Adrenal gland (tissue), 12 donors: Measurements from ENCODE around the gene PDLIM3. TPM values are rescaled to one million over a fixed set of nuclear protein-coding genes. Genes with fewer than 3 reads are reported as not detected.

Experiments
- DNase-seq, 7 donors: peaks; one replicate each; pipeline ENCODE4 v3.0.0-alpha.2; 2019 to 2020
- H3K27ac ChIP-seq, 5 donors: fragments of 200-600 bp; sonication (generic) in 4 of 5; 1 replicate in 3 of 5; 2 replicates in 2 of 5; pipeline versions ENCODE4 v1.5.1 to v1.8.0; 2016 to 2020; ENCODE audit warnings: mild to moderate bottlenecking in 1 of 5
- H3K27me3 ChIP-seq: fragments of 200-600 bp; 2 replicates; pipeline ENCODE4 v1.8.0; 2021
- H3K36me3 ChIP-seq, 2 donors: fragments of 200-600 bp; replicated peaks in 1 of 2; 1 replicate in 1 of 2; 2 replicates in 1 of 2; pipeline versions ENCODE4 v1.5.1 to v1.8.0; 2018 to 2022
- H3K4me1 ChIP-seq, 2 donors: fragments of 200-600 bp; replicated peaks in 1 of 2; 1 replicate in 1 of 2; 2 replicates in 1 of 2; pipeline versions ENCODE4 v1.5.1 to v1.8.0; 2018 to 2021
- H3K4me3 ChIP-seq, 4 donors: fragments of 200-600 bp; sonication (generic) in 3 of 4; one replicate each; pipeline ENCODE4 v1.5.1; 2016 to 2018
- H3K9me3 ChIP-seq, 3 donors: fragments of 200-600 bp; sonication (generic) in 1 of 3; replicated peaks in 1 of 3; 1 replicate in 2 of 3; 2 replicates in 1 of 3; pipeline versions ENCODE4 v1.5.1 to v1.8.0; 2016 to 2021
- POLR2A ChIP-seq, 2 donors: fragments of 450-650 bp; IDR thresholded peaks; one replicate each; pipeline ENCODE4 v1.6.1; 2017; ENCODE audit warnings: antibody characterized with exemption in 2 of 2, mild to moderate bottlenecking in 2 of 2, moderate library complexity in 1 of 2
- WGBS, 4 donors: extraction: QIAGEN DNeasy Blood & Tissue Kit in 2 of 4; methylation state at CpG; one replicate each; pipeline versions ENCODE4 v1.1.5 to v1.1.7; 2013 to 2017; 5-methylcytosine and 5-hydroxymethylcytosine counted together
- intact Hi-C, 2 donors: fragments of 100-400 bp; cut with DNase I; formaldehyde crosslinking; loops; one replicate each; pipeline versions ENCODE4 v1.14.1 to v1.15.0; 2022 to 2023
- polyA plus RNA-seq, 3 donors: library from polyadenylated mRNA; stranded (reverse); fragments of 200-250 nt in 2 of 3; fragments of 350-450 nt in 1 of 3; fragmentation: Illumina TruSeq in 1 of 3; extraction: RNeasy Lipid Tissue Mini Kit (QIAGEN cat#74804) in 1 of 3; gene quantifications; one replicate each; pipeline ENCODE4 v1.2.3, GENCODE V29; 2013 to 2014
- total RNA-seq, 9 donors: library from RNA; depleted of rRNA in 4 of 9; stranded (reverse); fragments of >200 nt in 4 of 9; fragments of 120-200 nt in 1 of 9; fragmentation: NEBNext Ultra II Directional in 1 of 9; extraction: Animal tissue kit (Norgen Biotek cat#: 25700) in 1 of 9; gene quantifications; one replicate each; pipeline versions ENCODE4 v1.1.0 to v1.2.4, GENCODE V29; 2013 to 2023
- TF ChIP-seq, protein P1 (sequence below), 6 experiments: fragments of 450-650 bp in 4 of 6; fragments of 200-600 bp in 2 of 6; sonication (generic) in 1 of 6; IDR thresholded peaks; 1 replicate in 5 of 6; 2 replicates in 1 of 6; pipeline versions ENCODE4 v1.5.1 to v1.8.0; 2016 to 2021; ENCODE audit warnings: antibody characterized with exemption in 6 of 6, mild to moderate bottlenecking in 2 of 6, moderate library complexity in 1 of 6
- donor health status: healthy with polysubstance abuse.
- donor health status: Bipolar disorder and iron deficiency.
- donor health status: DM: yes; HTN: yes; CAD: no.
- donor health status: DM: no; HTN: no; CAD: no.
- donor health status: DM: no; HTN: no; CAD: no.
- donor health status: DM: yes; HTN: yes; CAD: no.

Gene PDLIM3
- total and polyA plus RNA-seq, 12 donors, result 2.6 to 22.6 (median 6.4) TPM

DNA sequence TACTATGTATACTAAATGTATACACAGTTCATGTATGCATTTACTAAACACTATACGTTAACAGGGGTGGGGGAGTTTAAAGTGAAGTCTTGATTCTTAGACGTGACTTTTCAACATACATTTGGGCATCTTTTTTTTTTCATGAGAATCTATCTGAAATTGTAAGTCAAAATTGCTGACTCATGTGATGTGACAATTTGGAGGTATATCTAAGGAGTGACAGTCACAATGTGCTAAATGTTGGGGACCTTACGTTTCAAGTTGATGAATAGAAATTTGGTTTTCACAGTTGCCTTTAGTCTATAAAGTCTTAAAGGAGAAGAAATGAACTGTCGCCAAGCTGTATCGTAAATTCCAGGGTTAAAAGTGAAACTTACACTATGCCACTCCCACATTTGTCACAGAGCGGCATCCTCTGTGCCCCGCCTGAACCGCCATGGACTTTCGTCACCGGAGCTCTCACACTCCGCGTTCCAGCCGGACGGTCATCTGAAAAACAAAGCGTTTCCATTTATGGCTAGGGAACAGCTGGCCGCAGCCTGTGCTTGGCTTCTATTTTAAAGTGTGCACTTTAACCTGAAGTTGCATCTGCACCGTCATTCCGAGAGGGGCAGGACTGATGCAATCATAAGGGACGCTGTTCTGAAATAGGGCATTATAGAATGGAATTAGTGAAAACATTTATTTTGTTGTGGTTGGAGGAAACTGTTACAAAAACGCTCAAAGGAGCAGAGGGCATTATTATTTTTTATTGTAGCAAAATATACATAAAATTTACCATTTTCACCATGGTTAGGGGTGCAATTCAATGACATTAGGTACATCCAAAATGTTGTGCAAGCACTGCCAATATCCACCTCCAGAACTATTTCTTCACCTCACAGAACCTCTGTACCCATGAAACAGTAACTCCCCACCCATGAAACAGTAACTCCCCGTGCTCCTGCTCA, 30.9 kb downstream of the PDLIM3 start:
- peak overlapping the region in 1 of 4 donors; percentile 1 for H3K4me3 ChIP-seq
- no peak overlapping the region for H3K27ac ChIP-seq
- TF ChIP-seq, protein P1, sequence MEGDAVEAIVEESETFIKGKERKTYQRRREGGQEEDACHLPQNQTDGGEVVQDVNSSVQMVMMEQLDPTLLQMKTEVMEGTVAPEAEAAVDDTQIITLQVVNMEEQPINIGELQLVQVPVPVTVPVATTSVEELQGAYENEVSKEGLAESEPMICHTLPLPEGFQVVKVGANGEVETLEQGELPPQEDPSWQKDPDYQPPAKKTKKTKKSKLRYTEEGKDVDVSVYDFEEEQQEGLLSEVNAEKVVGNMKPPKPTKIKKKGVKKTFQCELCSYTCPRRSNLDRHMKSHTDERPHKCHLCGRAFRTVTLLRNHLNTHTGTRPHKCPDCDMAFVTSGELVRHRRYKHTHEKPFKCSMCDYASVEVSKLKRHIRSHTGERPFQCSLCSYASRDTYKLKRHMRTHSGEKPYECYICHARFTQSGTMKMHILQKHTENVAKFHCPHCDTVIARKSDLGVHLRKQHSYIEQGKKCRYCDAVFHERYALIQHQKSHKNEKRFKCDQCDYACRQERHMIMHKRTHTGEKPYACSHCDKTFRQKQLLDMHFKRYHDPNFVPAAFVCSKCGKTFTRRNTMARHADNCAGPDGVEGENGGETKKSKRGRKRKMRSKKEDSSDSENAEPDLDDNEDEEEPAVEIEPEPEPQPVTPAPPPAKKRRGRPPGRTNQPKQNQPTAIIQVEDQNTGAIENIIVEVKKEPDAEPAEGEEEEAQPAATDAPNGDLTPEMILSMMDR (IDR thresholded peaks at IDR 0.05), result no peak
- no peak for TF ChIP-seq POLR2A (IDR thresholded peaks at IDR 0.05)
- DNase-seq, result peak; percentile 33 to 86 (median 58)
- H3K36me3 ChIP-seq, result no peaks in the 10 kb centered on the region
- no peaks in the 10 kb centered on the region for H3K27me3 ChIP-seq
- intact Hi-C loops, result no loop called here
- H3K9me3 ChIP-seq, result no peaks in the 10 kb centered on the region
- no peaks in the 10 kb centered on the region for H3K4me1 ChIP-seq
- 65 to 79% (median 73%) methylated on average over 21 of the region's 21 CpGs for WGBS, 4 donors

DNA sequence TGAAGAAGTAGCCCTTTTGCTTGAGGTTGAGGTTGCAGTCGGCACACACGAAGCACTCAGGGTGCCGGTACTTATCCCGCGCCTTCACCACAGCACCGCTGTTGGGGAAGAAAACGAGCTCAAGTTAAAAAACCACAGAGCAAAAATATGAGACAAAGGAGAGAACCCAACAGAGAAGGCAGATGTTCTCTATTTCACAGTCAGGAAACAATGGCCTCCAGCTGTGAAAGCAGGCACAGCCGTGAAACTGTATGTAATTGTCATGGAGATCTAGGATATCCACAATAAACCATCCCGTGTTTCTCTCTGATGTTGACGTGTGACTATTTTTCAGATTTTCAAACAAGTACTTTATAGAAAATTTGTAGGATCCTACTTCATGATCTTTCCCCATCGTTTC, 32.9 kb downstream of the PDLIM3 start:
- H3K27me3 ChIP-seq, result no peaks in the 10 kb centered on the region
- WGBS, 4 donors, result 85 to 89% (median 86%) methylated on average over 11 of the region's 11 CpGs
- no peak overlapping the region for H3K27ac ChIP-seq
- TF ChIP-seq POLR2A (IDR thresholded peaks at IDR 0.05), result no peak
- TF ChIP-seq, protein P1 (IDR thresholded peaks at IDR 0.05), result no peak
- H3K4me1 ChIP-seq, result no peaks in the 10 kb centered on the region
- no peak for DNase-seq
- no peak overlapping the region for H3K4me3 ChIP-seq
- H3K9me3 ChIP-seq, result no peaks in the 10 kb centered on the region
- no peaks in the 10 kb centered on the region for H3K36me3 ChIP-seq
- intact Hi-C loops, result no loop called here

DNA sequence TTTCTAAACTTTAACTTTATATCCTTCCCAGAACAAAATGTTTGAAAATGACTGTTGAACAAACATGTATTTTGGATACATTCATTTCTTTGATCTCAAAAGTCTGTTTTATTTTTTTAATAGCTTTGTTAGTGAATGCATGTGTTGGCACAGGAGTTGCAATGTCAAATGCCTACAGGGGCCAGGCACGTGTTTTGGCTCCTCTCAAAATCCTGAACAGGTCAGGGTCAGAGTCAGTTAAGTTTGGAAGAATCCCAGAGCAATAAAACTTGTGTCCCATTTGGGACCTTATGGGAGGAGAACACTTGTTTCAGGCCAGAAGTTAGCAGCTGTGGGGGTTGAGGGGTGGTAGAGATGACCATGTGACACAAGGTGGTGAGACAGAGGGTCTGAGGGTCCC, 34.7 kb downstream of the PDLIM3 start:
- intact Hi-C loops, result no loop called here
- no peaks in the 10 kb centered on the region for H3K9me3 ChIP-seq
- H3K36me3 ChIP-seq, result no peaks in the 10 kb centered on the region
- TF ChIP-seq, protein P1 (IDR thresholded peaks at IDR 0.05), result no peak
- no peak for TF ChIP-seq POLR2A (IDR thresholded peaks at IDR 0.05)
- no peak overlapping the region for H3K27ac ChIP-seq
- WGBS, 4 donors, result 7 to 26% (median 20%) methylated on average over 1 of the region's 1 CpG
- no peaks in the 10 kb centered on the region for H3K27me3 ChIP-seq
- H3K4me1 ChIP-seq, result no peaks in the 10 kb centered on the region
- no peak for DNase-seq
- H3K4me3 ChIP-seq, result no peak overlapping the region

DNA sequence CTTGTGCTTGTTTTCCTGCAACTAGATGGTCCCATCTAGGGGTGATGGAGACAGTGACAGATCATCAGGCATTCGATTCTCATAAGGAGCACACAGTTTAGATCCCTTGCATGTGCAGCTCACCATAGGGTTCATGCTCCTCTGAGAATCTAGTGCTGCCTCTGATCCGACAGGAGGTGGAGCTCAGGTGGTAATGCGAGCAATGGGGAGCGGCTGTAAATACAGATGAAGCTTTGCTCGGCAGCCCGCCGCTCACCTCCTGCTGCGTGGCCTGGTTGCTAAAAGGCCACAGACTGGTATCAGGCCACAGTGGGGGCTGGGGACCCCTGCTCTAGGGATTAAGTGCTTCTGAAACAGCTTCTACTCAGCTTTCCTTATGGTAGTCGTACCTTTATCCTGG, 35.3 kb downstream of the PDLIM3 start:
- 86 to 100% (median 96%) methylated on average over 6 to 9 of the region's 9 CpGs for WGBS, 4 donors
- no peaks in the 10 kb centered on the region for H3K36me3 ChIP-seq
- DNase-seq, result no peak
- H3K4me1 ChIP-seq, result no peaks in the 10 kb centered on the region
- H3K4me3 ChIP-seq, result no peak overlapping the region
- H3K27ac ChIP-seq, result no peak overlapping the region
- intact Hi-C loops, result no loop called here
- no peak for TF ChIP-seq POLR2A (IDR thresholded peaks at IDR 0.05)
- TF ChIP-seq, protein P1 (IDR thresholded peaks at IDR 0.05), result no peak
- no peaks in the 10 kb centered on the region for H3K27me3 ChIP-seq
- H3K9me3 ChIP-seq, result no peaks in the 10 kb centered on the region
